Esophagus squamous epithelium (tissue), 4 donors: ENCODE data around the gene TRAF3IP1.

Source experiments
- CTCF ChIP-seq, 6 experiments: fragments of 450-650 bp in 4 of 6; fragments of 200-600 bp in 2 of 6; sonication (generic) in 2 of 6; IDR thresholded peaks; one replicate each; pipeline ENCODE4 v1.5.1; 2016 to 2019; ENCODE audit warnings: antibody characterized with exemption in 6 of 6, mild to moderate bottlenecking in 4 of 6, moderate library complexity in 4 of 6
- POLR2A ChIP-seq, 4 donors: fragments of 450-650 bp; IDR thresholded peaks; one replicate each; pipeline ENCODE4 v1.6.1; 2017; ENCODE audit warnings: antibody characterized with exemption in 4 of 4, mild to moderate bottlenecking in 4 of 4, moderate library complexity in 3 of 4

GRCh38 chr2:238313991-238314350 lies 6.3 kb upstream of the TRAF3IP1 start:
- TF ChIP-seq POLR2A (IDR thresholded peaks at IDR 0.05) (no peak), CTCF (IDR thresholded peaks at IDR 0.05) (no peak)
